HCT116 (cell line): ENCODE data around the gene GNG12. TPM values are rescaled to one million over a fixed set of nuclear protein-coding genes. Genes with fewer than 3 reads are reported as not detected.

ENCODE experiments used
- ATAC-seq: fragments of 200-7000 bp; cut with Tn5 transposase; 2 replicates; pipeline ENCODE4 v1.9.1; 2020; ENCODE audit warnings: mild to moderate bottlenecking, moderate library complexity
- BruUV-seq: library from RNA; stranded (reverse); fragments of 400-500 nt; replicated peaks from 2 replicates; lab custom pipeline; 2021; lab: Mats Ljungman, UMichigan
- CTCF ChIA-PET: fragments of 300-600 bp; sonication (Branson Sonifier 250); formaldehyde crosslinking; loops from one replicate; lab custom pipeline; 2021; ENCODE audit warnings: antibody characterized with exemption; lab: Charles Lee
- POLR2A ChIA-PET: fragments of 300-600, 350-600 bp; sonication (Branson Sonifier 250); formaldehyde crosslinking; loops from one replicate; lab custom pipeline; 2021; ENCODE audit warnings: antibody characterized with exemption; lab: Charles Lee
- RAD21 ChIA-PET, 2 experiments: fragments of 300-600 bp; sonication (Branson Sonifier 250); formaldehyde crosslinking; loops; one replicate each; lab custom pipeline; 2023; ENCODE audit warnings: low total read pairs in 2 of 2; ENCODE audit not compliant: uncharacterized antibody in 2 of 2, unreplicated experiment in 2 of 2, low non-redundant PET in 1 of 2; lab: Charles Lee
- DNase-seq: peaks from one replicate; pipeline ENCODE4 v3.0.0-alpha.2; 2010; ENCODE audit warnings: low read depth, low spot score
- H2AFZ ChIP-seq: fragments of 200-600 bp; shearing (Covaris generic), sonication (generic); 2 replicates; pipeline ENCODE4 v1.6.1; 2017; ENCODE audit warnings: low read depth, mixed run types, mixed read lengths, antibody characterized with exemption, low read length; ENCODE audit not compliant: poor library complexity, severe bottlenecking
- H3K27ac ChIP-seq: 2 replicates; pipeline ENCODE4 v1.5.1; 2012; ENCODE audit warnings: low read depth, low read length
- H3K27me3 ChIP-seq: fragments of 200-600 bp; sonication (generic); 2 replicates; pipeline ENCODE4 v1.6.1; 2016; ENCODE audit warnings: mixed run types, low read length, mixed read lengths; ENCODE audit not compliant: insufficient read depth
- H3K36me3 ChIP-seq, 2 experiments: fragments of 200-500 bp in 1 of 2; fragments of 200-600 bp in 1 of 2; sonication (Bioruptor generic) in 1 of 2; sonication (generic) in 1 of 2; 2 replicates each; pipeline versions ENCODE4 v1.5.1 to v1.6.1; 2014 to 2016; ENCODE audit warnings: low read length in 2 of 2, inconsistent platforms in 1 of 2, mixed read lengths in 1 of 2, mixed run types in 1 of 2; ENCODE audit not compliant: insufficient read depth in 2 of 2, control insufficient read depth in 1 of 2
- H3K4me1 ChIP-seq, 2 experiments: fragments of 200-600 bp in 1 of 2; sonication (generic) in 1 of 2; 2 replicates each; pipeline versions ENCODE4 v1.5.1 to v1.6.1; 2012 to 2017; ENCODE audit warnings: low read length in 2 of 2, inconsistent platforms in 1 of 2, mild to moderate bottlenecking in 1 of 2, mixed read lengths in 1 of 2, mixed run types in 1 of 2, moderate library complexity in 1 of 2; ENCODE audit not compliant: insufficient read depth in 2 of 2, control insufficient read depth in 1 of 2
- H3K4me2 ChIP-seq: fragments of 200-600 bp; sonication (generic); 2 replicates; pipeline ENCODE4 v1.6.1; 2017; ENCODE audit warnings: mixed run types, low read length, mixed read lengths
- H3K4me3 ChIP-seq, 2 experiments: fragments of 200-600 bp in 1 of 2; sonication (generic) in 1 of 2; replicated peaks in 1 of 2; 2 replicates each; pipeline ENCODE4 v1.5.1; 2011 to 2016; ENCODE audit warnings: low read length in 2 of 2, control low read depth in 1 of 2, low read depth in 1 of 2, mild to moderate bottlenecking in 1 of 2, mixed read lengths in 1 of 2, mixed run types in 1 of 2
- H3K79me2 ChIP-seq: fragments of 200-600 bp; sonication (generic); 2 replicates; pipeline ENCODE4 v1.6.1; 2017; ENCODE audit warnings: mild to moderate bottlenecking, mixed run types, low read length, moderate library complexity, mixed read lengths; ENCODE audit not compliant: insufficient read depth
- H3K9ac ChIP-seq: fragments of 200-600 bp; sonication (generic); 2 replicates; pipeline ENCODE4 v1.6.1; 2016; ENCODE audit warnings: low read length, mixed read lengths
- H3K9me2 ChIP-seq: fragments of 200-600 bp; sonication (generic), shearing (Covaris generic); 2 replicates; pipeline ENCODE4 v1.6.1; 2017; ENCODE audit warnings: mixed run types, mild to moderate bottlenecking, moderate library complexity; ENCODE audit not compliant: insufficient read depth
- H3K9me3 ChIP-seq, 2 experiments: fragments of 200-500 bp in 1 of 2; fragments of 200-600 bp in 1 of 2; sonication (Bioruptor generic) in 1 of 2; sonication (generic) in 1 of 2; 2 replicates each; pipeline ENCODE4 v1.6.1; 2014 to 2017; ENCODE audit warnings: low read length in 2 of 2, mixed read lengths in 2 of 2, inconsistent platforms in 1 of 2, low read depth in 1 of 2, mild to moderate bottlenecking in 1 of 2, mixed run types in 1 of 2, moderate library complexity in 1 of 2; ENCODE audit not compliant: control insufficient read depth in 1 of 2, insufficient read depth in 1 of 2
- H4K20me1 ChIP-seq: fragments of 200-600 bp; sonication (generic), shearing (Covaris generic); 2 replicates; pipeline ENCODE4 v1.6.1; 2017; ENCODE audit warnings: mixed run types, mild to moderate bottlenecking, moderate library complexity; ENCODE audit not compliant: insufficient read depth
- EGR1 ChIP-seq: IDR thresholded peaks from 2 replicates; pipeline ENCODE4 v1.6.1; 2012; ENCODE audit warnings: low read depth
- ELF1 ChIP-seq: IDR thresholded peaks from 2 replicates; pipeline ENCODE4 v1.6.1; 2012; ENCODE audit warnings: low read depth, borderline replicate concordance
- POLR2A ChIP-seq: IDR thresholded peaks from 2 replicates; pipeline ENCODE4 v1.7.0; 2011; ENCODE audit warnings: borderline replicate concordance; ENCODE audit not compliant: insufficient read depth, insufficient read length; ENCODE audit errors: extremely low read depth
- POLR2AphosphoS5 ChIP-seq: IDR thresholded peaks from 2 replicates; pipeline ENCODE4 v1.6.1; 2011; ENCODE audit warnings: mild to moderate bottlenecking, low read depth, low read length, moderate library complexity
- SP1 ChIP-seq: IDR thresholded peaks from 2 replicates; pipeline ENCODE4 v1.6.1; 2012; ENCODE audit warnings: low read depth
- SRF ChIP-seq: IDR thresholded peaks from 2 replicates; pipeline ENCODE4 v1.6.1; 2012; ENCODE audit warnings: low read depth
- TCF7L2 ChIP-seq: IDR thresholded peaks from 2 replicates; pipeline ENCODE4 v1.7.0; 2011; ENCODE audit warnings: borderline replicate concordance, inconsistent platforms; ENCODE audit not compliant: insufficient read depth, insufficient read length; ENCODE audit errors: extremely low read depth
- intact Hi-C: fragments of 100-400 bp; cut with micrococcal nuclease; formaldehyde crosslinking; loops from 2 replicates; pipeline ENCODE4 v1.10.0; 2022
- total RNA-seq: library from RNA; stranded (reverse); gene quantifications from one replicate; pipeline ENCODE4 v1.2.1, GENCODE V29; 2021; ENCODE audit not compliant: unreplicated experiment
- TF ChIP-seq, protein P1 (sequence below): IDR thresholded peaks from 2 replicates; pipeline ENCODE4 v1.6.1; 2012
- TF ChIP-seq, protein P2 (sequence below): IDR thresholded peaks from 2 replicates; pipeline ENCODE4 v1.6.1; 2012; ENCODE audit warnings: low read depth

GNG12 gene
- total RNA-seq, 1 experiment from 2014 or later: 49.6 TPM

DNA sequence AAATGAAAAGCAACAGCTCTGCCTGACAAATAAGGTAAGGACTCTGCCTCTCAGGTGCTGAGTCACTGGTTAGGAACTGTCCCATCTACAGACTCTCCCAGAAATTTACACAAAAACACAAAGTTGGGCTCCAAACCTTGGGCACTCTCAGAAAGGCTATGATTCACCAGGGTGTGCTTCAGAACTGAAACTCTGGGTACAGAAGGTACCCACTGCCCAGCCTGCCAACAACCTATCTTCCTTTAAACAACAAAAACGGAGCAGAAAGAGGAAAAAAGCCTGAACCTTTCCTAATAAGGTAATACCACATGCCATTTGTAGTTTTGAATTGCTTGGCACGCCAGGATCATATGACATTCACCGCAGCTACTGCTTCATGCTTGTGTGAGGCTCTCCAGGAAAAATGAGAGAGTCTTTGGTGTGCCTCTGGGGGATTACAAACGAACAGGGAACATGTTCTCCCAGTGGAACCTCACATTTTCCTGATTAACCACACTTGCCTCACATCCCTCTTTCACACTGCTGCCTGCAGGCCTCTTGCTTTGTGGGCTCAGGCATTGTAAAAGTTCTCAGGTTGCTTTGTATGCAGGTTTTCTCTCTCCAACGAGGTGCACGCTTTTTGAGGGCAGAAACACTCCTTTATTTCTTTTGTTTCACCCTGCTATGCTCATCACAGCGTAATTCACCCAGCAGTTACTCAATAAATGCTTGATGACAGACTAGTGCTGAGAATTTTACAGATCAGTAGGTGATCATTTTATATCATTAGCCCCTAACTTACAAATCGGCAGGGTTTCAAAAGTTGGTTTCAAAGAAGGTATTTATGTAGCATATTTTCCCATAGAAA is 83.2 kb downstream of the GNG12 start (continued):
- TF ChIP-seq EGR1 (no peak), ELF1 (no peak), POLR2A (no peak), POLR2AphosphoS5 (peak; percentile 11; the same call in 1 of the 2 replicates)
- TF ChIP-seq, protein P1, sequence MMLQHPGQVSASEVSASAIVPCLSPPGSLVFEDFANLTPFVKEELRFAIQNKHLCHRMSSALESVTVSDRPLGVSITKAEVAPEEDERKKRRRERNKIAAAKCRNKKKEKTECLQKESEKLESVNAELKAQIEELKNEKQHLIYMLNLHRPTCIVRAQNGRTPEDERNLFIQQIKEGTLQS: no peak; the same call in 1 of the 2 replicates

DNA sequence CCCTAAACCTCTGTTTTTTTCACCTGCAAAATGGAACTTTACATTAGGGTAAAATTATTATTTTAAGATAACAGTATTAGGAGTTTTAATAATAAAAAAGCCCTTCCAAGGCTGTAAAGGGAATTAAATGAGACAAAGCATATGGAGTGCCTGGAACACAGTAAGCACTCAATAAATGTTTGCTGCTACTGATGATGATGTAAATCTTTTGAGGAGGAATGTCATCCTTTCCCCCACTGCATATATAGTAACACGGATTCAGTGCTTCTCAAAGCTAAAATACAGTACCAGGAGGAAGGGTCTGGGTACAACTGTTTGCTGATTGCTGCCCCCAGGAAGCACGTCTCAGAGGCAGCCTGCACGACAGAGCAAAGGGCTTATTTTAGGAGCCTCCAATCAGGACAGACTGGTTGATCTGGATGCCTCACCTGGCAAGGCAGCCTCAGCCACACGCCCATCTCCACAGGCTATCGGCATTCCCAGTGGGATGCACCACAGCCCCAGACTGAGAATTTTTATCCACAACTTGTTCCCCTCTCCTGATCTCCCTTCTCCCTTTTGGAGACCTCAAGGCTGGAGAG is 83.9 kb downstream of the GNG12 start:
- Histone ChIP-seq H3K27me3 (no peaks in the 10 kb centered on the region), H3K27ac (peak overlapping the region; percentile 84)
- BruUV-seq: TSS peak; percentile 47
- TF ChIP-seq TCF7L2 (no peak), SRF (no peak), SP1 (peak; percentile 81)
- TF ChIP-seq, protein P2, sequence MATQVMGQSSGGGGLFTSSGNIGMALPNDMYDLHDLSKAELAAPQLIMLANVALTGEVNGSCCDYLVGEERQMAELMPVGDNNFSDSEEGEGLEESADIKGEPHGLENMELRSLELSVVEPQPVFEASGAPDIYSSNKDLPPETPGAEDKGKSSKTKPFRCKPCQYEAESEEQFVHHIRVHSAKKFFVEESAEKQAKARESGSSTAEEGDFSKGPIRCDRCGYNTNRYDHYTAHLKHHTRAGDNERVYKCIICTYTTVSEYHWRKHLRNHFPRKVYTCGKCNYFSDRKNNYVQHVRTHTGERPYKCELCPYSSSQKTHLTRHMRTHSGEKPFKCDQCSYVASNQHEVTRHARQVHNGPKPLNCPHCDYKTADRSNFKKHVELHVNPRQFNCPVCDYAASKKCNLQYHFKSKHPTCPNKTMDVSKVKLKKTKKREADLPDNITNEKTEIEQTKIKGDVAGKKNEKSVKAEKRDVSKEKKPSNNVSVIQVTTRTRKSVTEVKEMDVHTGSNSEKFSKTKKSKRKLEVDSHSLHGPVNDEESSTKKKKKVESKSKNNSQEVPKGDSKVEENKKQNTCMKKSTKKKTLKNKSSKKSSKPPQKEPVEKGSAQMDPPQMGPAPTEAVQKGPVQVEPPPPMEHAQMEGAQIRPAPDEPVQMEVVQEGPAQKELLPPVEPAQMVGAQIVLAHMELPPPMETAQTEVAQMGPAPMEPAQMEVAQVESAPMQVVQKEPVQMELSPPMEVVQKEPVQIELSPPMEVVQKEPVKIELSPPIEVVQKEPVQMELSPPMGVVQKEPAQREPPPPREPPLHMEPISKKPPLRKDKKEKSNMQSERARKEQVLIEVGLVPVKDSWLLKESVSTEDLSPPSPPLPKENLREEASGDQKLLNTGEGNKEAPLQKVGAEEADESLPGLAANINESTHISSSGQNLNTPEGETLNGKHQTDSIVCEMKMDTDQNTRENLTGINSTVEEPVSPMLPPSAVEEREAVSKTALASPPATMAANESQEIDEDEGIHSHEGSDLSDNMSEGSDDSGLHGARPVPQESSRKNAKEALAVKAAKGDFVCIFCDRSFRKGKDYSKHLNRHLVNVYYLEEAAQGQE: no peak
- TF ChIP-seq, all 23 proteins: peak for 1
- Histone ChIP-seq H3K9me3 (no peaks in the 10 kb centered on the region), H3K9ac (peak overlapping the region; percentile 61), H3K4me1 (peaks cover 61 to 73% of the 10 kb centered on the region in 2 experiments), H4K20me1 (no peaks in the 10 kb centered on the region), H2AFZ (no peak overlapping the region), H3K4me2 (peak overlapping the region; percentile 76), H3K79me2 (peaks cover 16% of the 10 kb centered on the region; the same call in 1 of the 2 replicates), H3K4me3 (peak overlapping the region; percentile 22 to 46), H3K9me2 (no peaks in the 10 kb centered on the region), H3K36me3 (no peaks in the 10 kb centered on the region)
- POLR2A ChIA-PET: interaction anchor here (1.1 to 1.5 kb wide), 3 partner anchors 16 to 64 kb away, joined by 3 to 9 read pairs (median 3); partner anchors contain the start of gene GADD45A
- RAD21 ChIA-PET: no interaction called here
- CTCF ChIA-PET: interaction anchor here (1.3 kb wide), 1 partner anchor 11 kb away, joined by 3 read pairs; no protein-coding TSS in a partner anchor
- intact Hi-C loops: loop anchor here (1.0 to 2.0 kb wide), 2 partner anchors 49 to 63 kb away; no protein-coding TSS in a partner anchor
- peak; percentile 80 for ATAC-seq
- no peak for DNase-seq
